ENCODE results near the gene RSRC1. TPM values are rescaled to one million over a fixed set of nuclear protein-coding genes. Genes with fewer than 3 reads are reported as not detected.

The RSRC1 gene
- total and polyA plus RNA-seq, 2 of the 8 experiments (the other 6 are each of a cell fraction or from before 2014, with no cell fraction given), result 2.0 to 27.9 TPM

DNA sequence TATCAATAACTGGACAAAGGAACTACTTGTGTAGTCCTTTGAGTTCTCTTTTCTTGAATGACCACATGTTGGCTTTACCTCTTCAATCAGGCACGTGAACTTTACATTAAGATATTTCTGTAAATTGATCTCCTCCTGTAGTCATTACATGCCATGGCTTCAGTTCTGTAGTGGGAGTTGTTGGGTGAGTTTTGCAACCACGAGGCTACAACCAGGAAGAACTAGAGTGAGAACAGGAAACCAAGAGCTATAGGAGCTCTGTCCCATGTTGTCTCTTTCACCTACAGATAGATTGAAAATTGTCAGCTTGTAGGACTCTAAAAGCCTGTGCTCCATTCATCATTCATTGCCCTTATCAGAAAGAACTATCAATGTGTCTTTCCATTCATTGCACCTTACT, 2.0 kb downstream of the RSRC1 start (continued):
- TF ChIP-seq, protein P1, sequence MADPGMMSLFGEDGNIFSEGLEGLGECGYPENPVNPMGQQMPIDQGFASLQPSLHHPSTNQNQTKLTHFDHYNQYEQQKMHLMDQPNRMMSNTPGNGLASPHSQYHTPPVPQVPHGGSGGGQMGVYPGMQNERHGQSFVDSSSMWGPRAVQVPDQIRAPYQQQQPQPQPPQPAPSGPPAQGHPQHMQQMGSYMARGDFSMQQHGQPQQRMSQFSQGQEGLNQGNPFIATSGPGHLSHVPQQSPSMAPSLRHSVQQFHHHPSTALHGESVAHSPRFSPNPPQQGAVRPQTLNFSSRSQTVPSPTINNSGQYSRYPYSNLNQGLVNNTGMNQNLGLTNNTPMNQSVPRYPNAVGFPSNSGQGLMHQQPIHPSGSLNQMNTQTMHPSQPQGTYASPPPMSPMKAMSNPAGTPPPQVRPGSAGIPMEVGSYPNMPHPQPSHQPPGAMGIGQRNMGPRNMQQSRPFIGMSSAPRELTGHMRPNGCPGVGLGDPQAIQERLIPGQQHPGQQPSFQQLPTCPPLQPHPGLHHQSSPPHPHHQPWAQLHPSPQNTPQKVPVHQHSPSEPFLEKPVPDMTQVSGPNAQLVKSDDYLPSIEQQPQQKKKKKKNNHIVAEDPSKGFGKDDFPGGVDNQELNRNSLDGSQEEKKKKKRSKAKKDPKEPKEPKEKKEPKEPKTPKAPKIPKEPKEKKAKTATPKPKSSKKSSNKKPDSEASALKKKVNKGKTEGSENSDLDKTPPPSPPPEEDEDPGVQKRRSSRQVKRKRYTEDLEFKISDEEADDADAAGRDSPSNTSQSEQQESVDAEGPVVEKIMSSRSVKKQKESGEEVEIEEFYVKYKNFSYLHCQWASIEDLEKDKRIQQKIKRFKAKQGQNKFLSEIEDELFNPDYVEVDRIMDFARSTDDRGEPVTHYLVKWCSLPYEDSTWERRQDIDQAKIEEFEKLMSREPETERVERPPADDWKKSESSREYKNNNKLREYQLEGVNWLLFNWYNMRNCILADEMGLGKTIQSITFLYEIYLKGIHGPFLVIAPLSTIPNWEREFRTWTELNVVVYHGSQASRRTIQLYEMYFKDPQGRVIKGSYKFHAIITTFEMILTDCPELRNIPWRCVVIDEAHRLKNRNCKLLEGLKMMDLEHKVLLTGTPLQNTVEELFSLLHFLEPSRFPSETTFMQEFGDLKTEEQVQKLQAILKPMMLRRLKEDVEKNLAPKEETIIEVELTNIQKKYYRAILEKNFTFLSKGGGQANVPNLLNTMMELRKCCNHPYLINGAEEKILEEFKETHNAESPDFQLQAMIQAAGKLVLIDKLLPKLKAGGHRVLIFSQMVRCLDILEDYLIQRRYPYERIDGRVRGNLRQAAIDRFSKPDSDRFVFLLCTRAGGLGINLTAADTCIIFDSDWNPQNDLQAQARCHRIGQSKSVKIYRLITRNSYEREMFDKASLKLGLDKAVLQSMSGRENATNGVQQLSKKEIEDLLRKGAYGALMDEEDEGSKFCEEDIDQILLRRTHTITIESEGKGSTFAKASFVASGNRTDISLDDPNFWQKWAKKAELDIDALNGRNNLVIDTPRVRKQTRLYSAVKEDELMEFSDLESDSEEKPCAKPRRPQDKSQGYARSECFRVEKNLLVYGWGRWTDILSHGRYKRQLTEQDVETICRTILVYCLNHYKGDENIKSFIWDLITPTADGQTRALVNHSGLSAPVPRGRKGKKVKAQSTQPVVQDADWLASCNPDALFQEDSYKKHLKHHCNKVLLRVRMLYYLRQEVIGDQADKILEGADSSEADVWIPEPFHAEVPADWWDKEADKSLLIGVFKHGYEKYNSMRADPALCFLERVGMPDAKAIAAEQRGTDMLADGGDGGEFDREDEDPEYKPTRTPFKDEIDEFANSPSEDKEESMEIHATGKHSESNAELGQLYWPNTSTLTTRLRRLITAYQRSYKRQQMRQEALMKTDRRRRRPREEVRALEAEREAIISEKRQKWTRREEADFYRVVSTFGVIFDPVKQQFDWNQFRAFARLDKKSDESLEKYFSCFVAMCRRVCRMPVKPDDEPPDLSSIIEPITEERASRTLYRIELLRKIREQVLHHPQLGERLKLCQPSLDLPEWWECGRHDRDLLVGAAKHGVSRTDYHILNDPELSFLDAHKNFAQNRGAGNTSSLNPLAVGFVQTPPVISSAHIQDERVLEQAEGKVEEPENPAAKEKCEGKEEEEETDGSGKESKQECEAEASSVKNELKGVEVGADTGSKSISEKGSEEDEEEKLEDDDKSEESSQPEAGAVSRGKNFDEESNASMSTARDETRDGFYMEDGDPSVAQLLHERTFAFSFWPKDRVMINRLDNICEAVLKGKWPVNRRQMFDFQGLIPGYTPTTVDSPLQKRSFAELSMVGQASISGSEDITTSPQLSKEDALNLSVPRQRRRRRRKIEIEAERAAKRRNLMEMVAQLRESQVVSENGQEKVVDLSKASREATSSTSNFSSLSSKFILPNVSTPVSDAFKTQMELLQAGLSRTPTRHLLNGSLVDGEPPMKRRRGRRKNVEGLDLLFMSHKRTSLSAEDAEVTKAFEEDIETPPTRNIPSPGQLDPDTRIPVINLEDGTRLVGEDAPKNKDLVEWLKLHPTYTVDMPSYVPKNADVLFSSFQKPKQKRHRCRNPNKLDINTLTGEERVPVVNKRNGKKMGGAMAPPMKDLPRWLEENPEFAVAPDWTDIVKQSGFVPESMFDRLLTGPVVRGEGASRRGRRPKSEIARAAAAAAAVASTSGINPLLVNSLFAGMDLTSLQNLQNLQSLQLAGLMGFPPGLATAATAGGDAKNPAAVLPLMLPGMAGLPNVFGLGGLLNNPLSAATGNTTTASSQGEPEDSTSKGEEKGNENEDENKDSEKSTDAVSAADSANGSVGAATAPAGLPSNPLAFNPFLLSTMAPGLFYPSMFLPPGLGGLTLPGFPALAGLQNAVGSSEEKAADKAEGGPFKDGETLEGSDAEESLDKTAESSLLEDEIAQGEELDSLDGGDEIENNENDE (IDR thresholded peaks at IDR 0.05; ENCODE audit: insufficient replicate concordance, low read length), result no peak
- no peak for TF ChIP-seq RAD21 (IDR thresholded peaks at IDR 0.05 in 1 of 2, conservative IDR thresholded peaks at IDR 0.05 in 1 of 2; ENCODE audit: low read depth in 2 of 2, low read length in 2 of 2)
- TF ChIP-seq NRF1 (IDR thresholded peaks at IDR 0.05; ENCODE audit: low read depth, low read length), result no peak
- no peak for TF ChIP-seq SIN3A (conservative IDR thresholded peaks at IDR 0.05 in 1 of 2, IDR thresholded peaks at IDR 0.05 in 1 of 2; ENCODE audit: low read depth in 1 of 2, low read length in 2 of 2)
- no peak for TF ChIP-seq ATF2 (IDR thresholded peaks at IDR 0.05; ENCODE audit: low read length)
- TF ChIP-seq CHD1 (IDR thresholded peaks at IDR 0.05; ENCODE audit: low read depth, low read length), result no peak
- no peak for TF ChIP-seq SUZ12 (IDR thresholded peaks at IDR 0.05; ENCODE audit: low read length)
- TF ChIP-seq GABPA (IDR thresholded peaks at IDR 0.05; ENCODE audit: borderline replicate concordance, insufficient read depth, low read length), result no peak
- TF ChIP-seq EP300 (IDR thresholded peaks at IDR 0.05; ENCODE audit: borderline replicate concordance in 1 of 2, low read depth in 2 of 2, low read length in 2 of 2), result no peak

Data from H1 (cell line).